H9 (cell line): Measurements from ENCODE around the gene GABBR2. TPM values are rescaled to one million over a fixed set of nuclear protein-coding genes. Genes with fewer than 3 reads are reported as not detected.

ENCODE experiments used
- DNase-seq: peaks from one replicate; pipeline ENCODE4 v3.0.0-alpha.2; 2017
- H2AFZ ChIP-seq: one replicate; pipeline ENCODE4 v1.6.1; 2013; ENCODE audit warnings: mild to moderate bottlenecking, low read length, control low read depth, moderate library complexity
- H2AK5ac ChIP-seq: 2 replicates; pipeline ENCODE4 v1.6.1; 2013; ENCODE audit warnings: low read length, control low read depth, mixed read lengths; ENCODE audit not compliant: insufficient read length
- H2BK120ac ChIP-seq: one replicate; pipeline ENCODE4 v1.6.1; 2013; ENCODE audit warnings: low read depth, mild to moderate bottlenecking, low read length, control low read depth, inconsistent platforms; ENCODE audit not compliant: poor library complexity, severe bottlenecking
- H2BK12ac ChIP-seq: 2 replicates; pipeline ENCODE4 v1.6.1; 2013; ENCODE audit warnings: low read length, control low read depth, mixed read lengths, low read depth; ENCODE audit not compliant: insufficient read length
- H2BK15ac ChIP-seq: 2 replicates; pipeline ENCODE4 v1.6.1; 2013; ENCODE audit warnings: low read depth, low read length, control low read depth
- H2BK20ac ChIP-seq: one replicate; pipeline ENCODE4 v1.6.1; 2013; ENCODE audit warnings: low read depth, mild to moderate bottlenecking, low read length, control low read depth, inconsistent platforms; ENCODE audit not compliant: poor library complexity, severe bottlenecking
- H2BK5ac ChIP-seq: 2 replicates; pipeline ENCODE4 v1.6.1; 2013; ENCODE audit warnings: low read length, control low read depth, mixed read lengths; ENCODE audit not compliant: insufficient read length
- H3K14ac ChIP-seq: 2 replicates; pipeline ENCODE4 v1.6.1; 2013; ENCODE audit warnings: low read length, control low read depth; ENCODE audit not compliant: insufficient read depth
- H3K18ac ChIP-seq: 2 replicates; pipeline ENCODE4 v1.6.1; 2013; ENCODE audit warnings: low read depth, mild to moderate bottlenecking, mixed read lengths, low read length, control low read depth; ENCODE audit not compliant: insufficient read length
- H3K23ac ChIP-seq: 2 replicates; pipeline ENCODE4 v1.6.1; 2013; ENCODE audit warnings: low read length, control low read depth, mixed read lengths, low read depth; ENCODE audit not compliant: insufficient read length
- H3K23me2 ChIP-seq: 2 replicates; pipeline ENCODE4 v1.6.1; 2013; ENCODE audit warnings: low read depth, mild to moderate bottlenecking, mixed read lengths, low read length, control low read depth; ENCODE audit not compliant: insufficient read length, poor library complexity, severe bottlenecking
- H3K27ac ChIP-seq: 2 replicates; pipeline ENCODE4 v1.5.1; 2013; ENCODE audit warnings: low read length, control low read depth, mixed read lengths, low read depth; ENCODE audit not compliant: insufficient read length
- H3K27me3 ChIP-seq: 2 replicates; pipeline ENCODE4 v1.6.1; 2013; ENCODE audit warnings: low read length, control low read depth, inconsistent platforms; ENCODE audit not compliant: insufficient read depth
- H3K4ac ChIP-seq: 2 replicates; pipeline ENCODE4 v1.6.1; 2013; ENCODE audit warnings: low read depth, mild to moderate bottlenecking, control low read depth, inconsistent platforms, low read length, moderate library complexity
- H3K4me1 ChIP-seq: 2 replicates; pipeline ENCODE4 v1.6.1; 2013; ENCODE audit warnings: low read length, control low read depth, inconsistent platforms; ENCODE audit not compliant: insufficient read depth
- H3K4me2 ChIP-seq: 2 replicates; pipeline ENCODE4 v1.6.1; 2013; ENCODE audit warnings: low read length, control low read depth, mixed read lengths; ENCODE audit not compliant: insufficient read length, insufficient read depth
- H3K56ac ChIP-seq: 2 replicates; pipeline ENCODE4 v1.6.1; 2013; ENCODE audit warnings: low read depth, mild to moderate bottlenecking, mixed read lengths, low read length, control low read depth; ENCODE audit not compliant: insufficient read length
- H3K79me1 ChIP-seq: 2 replicates; pipeline ENCODE4 v1.6.1; 2013; ENCODE audit warnings: low read depth, mild to moderate bottlenecking, moderate library complexity, low read length, control low read depth, inconsistent platforms; ENCODE audit not compliant: insufficient read depth, poor library complexity, severe bottlenecking
- H3K79me2 ChIP-seq: 2 replicates; pipeline ENCODE4 v1.6.1; 2013; ENCODE audit warnings: low read length, control low read depth, inconsistent platforms; ENCODE audit not compliant: insufficient read depth
- H3K9ac ChIP-seq: 2 replicates; pipeline ENCODE4 v1.6.1; 2013; ENCODE audit warnings: low read length, control low read depth, mixed read lengths; ENCODE audit not compliant: insufficient read length; ENCODE audit errors: extremely low read depth
- H3K9me3 ChIP-seq: one replicate; pipeline ENCODE4 v1.6.1; 2013; ENCODE audit warnings: low read depth, low read length, inconsistent platforms; ENCODE audit not compliant: control insufficient read depth
- H3T11ph ChIP-seq: one replicate; pipeline ENCODE4 v1.6.1; 2013; ENCODE audit warnings: mild to moderate bottlenecking, low read length, control low read depth, inconsistent platforms
- H4K20me1 ChIP-seq: one replicate; pipeline ENCODE4 v1.6.1; 2013; ENCODE audit not compliant: control insufficient read depth, insufficient read length, insufficient read depth
- H4K5ac ChIP-seq: 2 replicates; pipeline ENCODE4 v1.6.1; 2013; ENCODE audit warnings: low read depth, mild to moderate bottlenecking, mixed read lengths, low read length, control low read depth; ENCODE audit not compliant: insufficient read length
- H4K8ac ChIP-seq: replicated peaks from 2 replicates; pipeline ENCODE4 v1.6.1; 2013; ENCODE audit warnings: low read length, control low read depth, mixed read lengths, low read depth; ENCODE audit not compliant: insufficient read length
- H4K91ac ChIP-seq: 2 replicates; pipeline ENCODE4 v1.6.1; 2013; ENCODE audit warnings: low read depth, mild to moderate bottlenecking, moderate library complexity, mixed read lengths, low read length, control low read depth; ENCODE audit not compliant: insufficient read length
- H3K27ac Mint-ChIP-seq, 3 experiments: 2 replicates in 2 of 3; 3 replicates in 1 of 3; pipeline ENCODE4 v1.8.0; 2020 to 2021; ENCODE audit warnings: mixed read lengths in 3 of 3, mild to moderate bottlenecking in 1 of 3, moderate library complexity in 1 of 3
- H3K27me3 Mint-ChIP-seq: 2 replicates; pipeline ENCODE4 v1.8.0; 2021; ENCODE audit warnings: low read depth, mild to moderate bottlenecking, moderate library complexity, mixed read lengths
- H3K36me3 Mint-ChIP-seq, 3 experiments: 2 replicates in 2 of 3; 3 replicates in 1 of 3; pipeline ENCODE4 v1.8.0; 2020 to 2021; ENCODE audit warnings: low read depth in 3 of 3, mixed read lengths in 3 of 3; ENCODE audit not compliant: insufficient read depth in 1 of 3
- H3K4me1 Mint-ChIP-seq, 2 experiments: 2 replicates each; pipeline ENCODE4 v1.8.0; 2020; ENCODE audit warnings: mixed read lengths in 2 of 2
- H3K4me3 Mint-ChIP-seq, 2 experiments: 2 replicates in 1 of 2; 3 replicates in 1 of 2; pipeline ENCODE4 v1.8.0; 2020 to 2021; ENCODE audit warnings: mild to moderate bottlenecking in 2 of 2, mixed read lengths in 2 of 2, moderate library complexity in 1 of 2
- H3K9me3 Mint-ChIP-seq, 2 experiments: 2 replicates in 1 of 2; 3 replicates in 1 of 2; pipeline ENCODE4 v1.8.0; 2020; ENCODE audit warnings: mild to moderate bottlenecking in 2 of 2, mixed read lengths in 2 of 2, moderate library complexity in 1 of 2
- WGBS: extraction: QIAGEN DNeasy Blood & Tissue Kit; methylation state at CpG from one replicate; pipeline ENCODE4 v1.1.7; 2013; ENCODE audit warnings: missing lambda C conversion rate, low lambda C conversion rate, mixed read lengths; ENCODE audit not compliant: insufficient read length; ENCODE audit errors: extremely low coverage; 5-methylcytosine and 5-hydroxymethylcytosine counted together
- total RNA-seq: library from RNA; stranded (reverse); gene quantifications from 2 replicates; pipeline ENCODE4 v1.2.1, GENCODE V29; 2021
- TF ChIP-seq, protein P1 (sequence below): fragments of 200-600 bp; sonication (generic); conservative IDR thresholded peaks from 3 replicates; pipeline ENCODE4 v1.8.0; 2021; ENCODE audit warnings: antibody characterized with exemption, mild to moderate bottlenecking

GABBR2 gene
- total RNA-seq, 1 experiment from 2014 or later, result 0.66 TPM

DNA sequence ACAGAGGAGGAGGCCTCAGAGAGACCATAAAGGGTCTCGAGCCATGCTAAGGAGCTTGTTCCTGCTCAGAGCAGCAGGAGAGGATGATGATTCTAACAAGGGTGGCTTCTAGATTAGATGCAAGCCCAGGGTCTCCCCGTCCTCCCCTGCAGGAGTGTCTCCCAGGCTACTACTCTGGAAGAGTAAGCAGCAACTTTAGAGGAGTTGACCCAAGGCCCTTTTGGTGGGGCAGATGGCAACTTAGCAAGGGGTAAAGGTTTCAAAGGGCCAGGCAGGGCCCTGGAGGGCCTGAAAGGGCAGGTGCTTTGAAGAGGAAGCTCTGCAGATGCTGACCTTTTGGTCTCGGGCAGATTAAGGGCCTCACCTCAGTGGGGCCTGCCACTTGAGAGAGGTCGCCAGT, 174.9 kb downstream of the GABBR2 start:
- H3K36me3 Mint-ChIP-seq, result no peaks in the 10 kb centered on the region; a peak in 1 of 7 replicates
- no peaks in the 10 kb centered on the region for H3K4me1 Mint-ChIP-seq
- Histone ChIP-seq H4K20me1 (no peaks in the 10 kb centered on the region), H3K23me2 (no peaks in the 10 kb centered on the region), H3K79me2 (no peaks in the 10 kb centered on the region), H3K18ac (no peak overlapping the region), H2AK5ac (no peak overlapping the region), H4K8ac (no peak overlapping the region), H2BK120ac (no peak overlapping the region), H2BK5ac (no peak overlapping the region), H4K91ac (no peak overlapping the region), H3K9ac (no peak overlapping the region), H3T11ph (no peak overlapping the region), H4K5ac (no peak overlapping the region), H3K9me3 (no peaks in the 10 kb centered on the region), H3K56ac (no peak overlapping the region), H3K4ac (no peak overlapping the region), H3K23ac (no peak overlapping the region), H2BK15ac (no peak overlapping the region), H3K14ac (no peak overlapping the region), H2BK12ac (no peak overlapping the region), H3K79me1 (no peaks in the 10 kb centered on the region), H3K4me1 (no peaks in the 10 kb centered on the region), H2AFZ (no peak overlapping the region), H3K4me2 (no peak overlapping the region), H2BK20ac (no peak overlapping the region), H3K27ac (no peak overlapping the region), H3K27me3 (no peaks in the 10 kb centered on the region)
- WGBS, result no CpG with 5 or more reads among the region's 4 CpGs
- no peak overlapping the region for H3K27ac Mint-ChIP-seq
- TF ChIP-seq, protein P1, sequence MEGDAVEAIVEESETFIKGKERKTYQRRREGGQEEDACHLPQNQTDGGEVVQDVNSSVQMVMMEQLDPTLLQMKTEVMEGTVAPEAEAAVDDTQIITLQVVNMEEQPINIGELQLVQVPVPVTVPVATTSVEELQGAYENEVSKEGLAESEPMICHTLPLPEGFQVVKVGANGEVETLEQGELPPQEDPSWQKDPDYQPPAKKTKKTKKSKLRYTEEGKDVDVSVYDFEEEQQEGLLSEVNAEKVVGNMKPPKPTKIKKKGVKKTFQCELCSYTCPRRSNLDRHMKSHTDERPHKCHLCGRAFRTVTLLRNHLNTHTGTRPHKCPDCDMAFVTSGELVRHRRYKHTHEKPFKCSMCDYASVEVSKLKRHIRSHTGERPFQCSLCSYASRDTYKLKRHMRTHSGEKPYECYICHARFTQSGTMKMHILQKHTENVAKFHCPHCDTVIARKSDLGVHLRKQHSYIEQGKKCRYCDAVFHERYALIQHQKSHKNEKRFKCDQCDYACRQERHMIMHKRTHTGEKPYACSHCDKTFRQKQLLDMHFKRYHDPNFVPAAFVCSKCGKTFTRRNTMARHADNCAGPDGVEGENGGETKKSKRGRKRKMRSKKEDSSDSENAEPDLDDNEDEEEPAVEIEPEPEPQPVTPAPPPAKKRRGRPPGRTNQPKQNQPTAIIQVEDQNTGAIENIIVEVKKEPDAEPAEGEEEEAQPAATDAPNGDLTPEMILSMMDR, result no peak
- H3K4me3 Mint-ChIP-seq, result no peak overlapping the region
- H3K27me3 Mint-ChIP-seq, result peaks cover 12% of the 10 kb centered on the region
- peaks cover 0 to 12% of the 10 kb centered on the region in 2 experiments; a peak in 3 of 5 replicates for H3K9me3 Mint-ChIP-seq
- DNase-seq, result no peak
